Activated CD8-positive, alpha-beta memory T cell treated with anti-CD3 and anti-CD28 coated beads, Interleukin-2, amount 50 U/mL, for 1 hour (primary cell): ENCODE data around the gene ANTXR1.

Experiments used
- DNase-seq: peaks from one replicate; pipeline ENCODE4 v3.0.0-alpha.2; 2020; ENCODE audit errors: extremely low read depth

ANTXR1 gene

DNA sequence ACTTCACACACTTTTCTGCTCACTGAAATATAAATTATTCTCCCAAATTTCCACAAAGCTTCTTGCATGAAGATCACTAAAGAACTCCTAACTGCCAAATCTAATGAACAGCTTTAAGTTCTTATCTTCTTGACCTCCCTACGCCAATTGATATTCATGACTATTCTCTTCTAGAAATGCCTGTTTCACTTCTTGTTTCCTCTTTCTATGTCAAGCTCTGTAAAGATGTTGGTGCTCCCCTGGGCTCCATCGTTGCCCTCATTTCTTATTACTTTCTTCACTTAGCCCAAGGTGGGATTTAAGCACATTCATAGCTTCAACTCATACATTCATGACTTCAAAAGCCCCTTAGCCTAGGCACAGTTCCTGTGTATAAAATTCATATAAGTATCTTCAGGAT lies 9.2 kb upstream of the ANTXR1 start:
- no peak for DNase-seq

DNA sequence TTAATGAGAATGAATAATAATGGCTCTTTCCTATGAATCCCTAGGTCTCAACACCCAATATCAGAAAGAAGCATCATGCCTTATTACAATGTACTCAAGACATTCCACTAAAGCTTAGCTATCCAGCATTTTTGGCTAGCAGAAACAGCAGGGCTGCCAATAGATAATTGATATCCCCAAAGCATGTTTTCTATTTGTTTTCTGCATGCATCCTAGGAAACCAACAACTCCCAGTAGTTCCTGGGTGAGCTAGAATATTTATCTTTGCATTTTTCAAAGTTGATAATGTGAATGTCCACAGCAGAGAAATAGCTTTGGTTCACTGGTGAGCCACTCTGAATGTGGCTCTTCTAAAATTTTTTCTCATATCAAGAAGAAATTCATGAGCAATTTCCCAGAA lies 5.8 kb upstream of the ANTXR1 start:
- DNase-seq: no peak

DNA sequence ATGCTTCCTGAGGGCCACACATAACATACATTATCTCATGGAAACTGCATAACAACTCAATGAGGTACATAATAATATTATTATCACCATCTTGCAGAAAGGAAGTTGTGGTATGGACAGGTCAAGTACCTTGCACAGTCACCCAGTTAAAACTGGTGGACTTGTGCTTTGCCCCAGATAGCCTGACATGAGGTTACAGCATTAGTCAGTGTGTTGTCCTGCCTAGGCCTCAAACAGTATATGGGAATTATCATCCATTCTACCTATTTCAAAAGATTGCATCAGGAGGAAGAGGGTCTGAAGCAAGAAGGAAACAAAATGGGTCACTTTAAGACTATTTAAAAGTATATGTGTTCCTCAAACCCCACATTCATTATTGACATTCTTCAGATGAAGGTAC lies 5.4 kb upstream of the ANTXR1 start:
- no peak for DNase-seq

DNA sequence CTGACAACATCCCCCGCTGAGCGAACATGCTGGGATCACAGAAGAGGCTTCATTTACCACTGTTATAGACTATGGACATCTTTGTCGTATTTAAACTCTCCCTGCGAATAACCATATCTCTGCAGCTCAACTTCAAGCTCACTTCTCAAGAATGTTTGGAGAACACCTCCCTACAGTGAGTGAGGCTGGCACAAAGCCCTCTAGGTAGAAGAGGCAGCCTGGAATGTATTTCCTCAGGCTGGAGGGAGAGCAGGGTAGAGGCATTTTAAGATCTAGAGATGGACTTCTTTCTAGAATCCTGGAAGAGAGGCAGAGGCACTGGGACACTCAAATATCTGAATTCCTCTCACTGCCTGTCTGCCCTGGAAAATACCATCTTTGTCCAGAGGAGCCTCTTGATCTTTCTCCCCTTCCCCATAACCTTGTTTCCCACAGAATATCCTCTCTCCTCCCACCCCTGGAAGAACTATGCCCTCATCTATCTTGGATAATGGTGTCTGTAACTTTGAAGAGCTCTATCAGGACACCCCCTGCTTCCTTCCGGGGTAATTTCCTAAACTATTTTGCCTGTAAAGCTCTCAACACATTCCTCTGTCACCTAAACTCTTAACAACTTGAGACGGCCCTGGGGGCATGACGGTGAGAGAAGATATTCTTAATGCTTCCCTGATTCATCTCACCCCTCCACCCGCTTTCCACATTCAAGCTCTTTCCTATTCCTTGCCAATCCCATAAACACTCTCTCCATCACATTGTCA lies 2.4 kb upstream of the ANTXR1 start:
- DNase-seq: no peak

DNA sequence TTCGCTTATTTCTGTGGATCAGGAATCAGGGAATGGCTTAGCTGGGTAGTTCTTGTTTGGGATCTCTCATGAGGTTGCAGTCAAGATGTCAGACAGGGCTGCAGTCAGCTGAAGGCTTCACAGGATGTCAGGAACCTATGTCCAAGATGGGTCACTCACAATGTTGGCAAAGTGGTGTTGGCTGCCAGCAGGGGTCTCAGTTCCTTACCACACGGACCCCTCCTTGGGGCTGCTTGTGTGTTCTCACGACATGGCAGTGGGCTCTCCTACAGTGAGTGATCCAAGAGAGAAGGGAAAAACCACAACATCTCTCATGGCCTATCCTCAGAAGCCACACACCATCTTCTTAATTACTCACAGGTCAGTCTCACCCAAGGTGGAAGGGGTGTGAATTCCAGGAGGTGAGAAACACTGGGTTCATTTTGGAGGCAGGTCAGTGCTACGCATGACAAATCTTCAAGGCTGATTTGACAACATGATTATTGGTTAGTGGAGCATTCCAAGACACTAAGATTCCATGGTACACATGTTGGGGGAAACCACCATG lies 1.3 kb upstream of the ANTXR1 start:
- DNase-seq: no peak

- peak; percentile 1 for DNase-seq
Measured at GRCh38 chr2:69012310-69013141, 453 bp upstream of the ANTXR1 start.

DNA sequence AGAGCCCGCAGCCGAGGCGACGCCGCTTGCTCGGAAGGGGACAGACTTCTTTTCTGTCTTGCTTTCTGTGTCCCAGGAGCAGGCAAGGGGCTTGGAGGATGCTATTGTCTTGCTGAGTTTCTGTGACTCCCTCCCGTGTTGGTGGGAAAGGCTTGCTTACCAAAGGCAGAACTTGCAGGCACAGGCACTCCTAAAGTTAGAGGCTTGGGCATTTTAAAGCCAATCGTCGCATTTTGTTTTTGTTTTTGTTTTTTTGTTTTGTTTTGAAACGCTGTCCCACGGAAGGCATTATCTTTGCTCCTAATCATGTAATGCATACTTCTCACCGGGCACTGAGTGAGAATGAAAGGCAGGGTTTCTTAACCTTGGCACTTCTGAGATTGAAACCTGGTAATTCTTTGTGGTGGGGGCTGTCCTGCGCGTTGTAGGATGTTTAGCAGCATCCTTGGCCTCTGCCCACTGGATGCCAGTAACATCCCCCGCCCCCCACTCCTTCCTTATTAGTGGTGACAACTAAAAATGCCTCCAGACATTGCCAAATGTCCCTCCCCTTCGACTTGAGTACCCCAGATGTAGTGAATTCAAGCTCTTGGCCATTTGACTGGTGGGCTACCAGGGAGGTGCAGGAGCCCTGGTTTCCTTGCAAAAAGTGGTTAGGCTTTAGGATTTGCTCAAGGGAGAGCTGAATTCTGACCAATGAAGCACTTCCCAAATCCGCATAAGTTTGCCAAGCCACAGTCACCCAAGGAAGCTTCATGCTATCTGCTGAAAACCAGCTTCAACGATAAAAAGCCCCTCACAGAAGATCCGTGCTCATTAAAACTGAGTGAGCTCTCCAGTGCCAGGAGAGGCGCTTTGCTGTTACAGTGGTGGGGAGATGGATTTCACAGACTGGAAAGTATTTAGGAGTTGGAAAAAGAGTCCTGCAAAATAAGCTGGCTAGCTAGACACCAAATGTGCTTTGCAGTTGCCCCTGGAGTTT lies 1.2 kb downstream of the ANTXR1 start:
- no peak for DNase-seq

DNA sequence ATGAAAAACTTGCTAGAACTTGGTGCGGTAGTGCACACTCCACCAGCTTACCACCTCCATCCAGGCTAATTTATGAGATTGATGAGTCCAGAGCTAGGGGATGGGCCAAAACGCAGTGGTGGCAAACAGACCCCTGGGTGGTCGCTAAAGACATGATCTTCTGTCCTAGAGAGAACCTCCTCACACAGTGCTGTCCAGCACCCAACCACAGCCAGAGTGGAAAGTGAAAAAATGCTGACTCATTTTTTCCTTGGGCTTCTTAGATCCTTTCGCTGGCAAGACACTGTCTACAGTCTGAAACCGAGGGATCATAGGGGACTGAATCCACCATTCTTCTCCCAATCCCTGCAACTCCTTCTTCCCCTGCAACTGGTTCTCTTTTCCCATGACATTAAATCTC lies 4.1 kb downstream of the ANTXR1 start:
- no peak for DNase-seq

DNA sequence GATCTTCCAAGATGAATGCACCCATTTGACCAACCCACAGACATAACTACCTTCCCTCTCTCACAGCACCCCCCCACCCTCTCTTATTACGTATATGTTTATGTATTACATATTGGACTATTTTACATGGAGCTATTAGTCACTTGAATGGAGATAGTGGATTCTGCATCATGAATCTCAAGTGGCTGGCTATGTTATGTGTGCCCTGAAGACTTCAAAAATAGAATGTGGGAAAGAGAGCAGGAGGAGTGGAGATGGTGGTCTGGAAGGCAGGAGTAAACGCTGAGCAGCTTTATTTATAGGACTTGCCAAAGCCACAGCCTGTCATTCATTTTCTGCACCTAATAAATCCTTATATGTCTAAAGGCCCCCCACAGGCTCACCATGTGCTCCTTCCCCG lies 4.9 kb downstream of the ANTXR1 start:
- no peak for DNase-seq

GRCh38 chr2:69018678-69019095 lies 5.7 kb downstream of the ANTXR1 start:
- no peak for DNase-seq

DNA sequence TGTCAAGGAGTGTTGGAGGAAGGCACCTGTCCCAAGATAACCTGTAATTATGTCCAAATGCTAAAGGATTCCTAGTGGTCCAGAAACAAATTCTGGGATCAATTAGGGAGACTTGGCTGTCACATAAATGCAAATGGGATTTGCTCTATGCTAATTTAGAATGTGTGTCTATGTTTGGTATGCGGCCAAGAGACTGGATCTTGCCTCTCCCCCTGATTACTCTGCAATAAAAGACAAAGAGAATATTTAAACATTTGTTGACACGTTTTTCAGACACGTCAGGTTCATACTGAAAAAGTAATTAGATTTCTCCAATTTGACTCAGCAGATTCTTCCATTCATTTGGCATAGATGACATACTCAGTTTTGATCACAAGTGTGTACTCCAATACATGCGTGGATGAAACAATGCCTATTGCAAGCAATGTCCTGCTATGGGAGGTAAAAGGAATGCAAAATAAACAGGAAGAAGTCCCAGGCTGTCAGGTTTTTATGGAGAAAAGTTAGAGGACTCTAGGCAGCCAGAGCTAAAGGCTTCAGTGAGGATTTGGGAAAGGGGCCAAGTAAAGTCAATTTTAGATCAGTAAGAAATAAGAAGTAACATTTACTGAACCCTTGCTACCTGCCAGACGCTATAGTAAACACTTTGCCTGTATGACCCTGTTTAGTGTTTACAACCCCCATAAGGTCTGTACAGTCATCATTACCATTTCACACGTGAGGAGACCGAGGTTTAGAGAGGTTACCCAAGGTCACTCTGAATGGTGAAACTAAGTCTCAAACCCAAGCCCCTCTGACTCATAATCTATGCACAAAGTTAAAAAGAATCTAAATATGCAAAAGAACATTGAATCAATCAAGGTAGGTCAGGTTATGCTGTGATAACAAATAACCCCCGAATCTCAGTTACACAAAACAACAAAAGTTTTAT lies 7.8 kb downstream of the ANTXR1 start:
- DNase-seq: no peak

DNA sequence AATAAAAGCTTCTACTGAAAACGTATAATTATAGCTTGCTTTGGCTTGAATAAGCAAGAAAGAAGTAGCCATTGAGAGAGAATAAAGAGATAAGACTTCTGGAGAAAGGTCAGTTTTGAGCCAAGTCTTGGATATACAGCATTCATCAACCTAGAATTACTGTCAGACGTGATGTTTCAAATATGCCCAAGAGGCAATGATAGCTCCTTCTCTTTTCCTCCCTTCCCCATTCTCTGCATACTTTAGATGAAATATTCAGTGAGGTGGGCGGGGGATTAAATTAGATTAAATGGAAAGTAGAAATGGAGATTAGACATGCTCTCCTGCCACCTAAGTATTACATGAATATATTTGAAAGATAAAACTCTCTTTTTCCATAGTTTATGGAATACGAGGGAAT lies 8.7 kb downstream of the ANTXR1 start:
- DNase-seq: no peak

DNA sequence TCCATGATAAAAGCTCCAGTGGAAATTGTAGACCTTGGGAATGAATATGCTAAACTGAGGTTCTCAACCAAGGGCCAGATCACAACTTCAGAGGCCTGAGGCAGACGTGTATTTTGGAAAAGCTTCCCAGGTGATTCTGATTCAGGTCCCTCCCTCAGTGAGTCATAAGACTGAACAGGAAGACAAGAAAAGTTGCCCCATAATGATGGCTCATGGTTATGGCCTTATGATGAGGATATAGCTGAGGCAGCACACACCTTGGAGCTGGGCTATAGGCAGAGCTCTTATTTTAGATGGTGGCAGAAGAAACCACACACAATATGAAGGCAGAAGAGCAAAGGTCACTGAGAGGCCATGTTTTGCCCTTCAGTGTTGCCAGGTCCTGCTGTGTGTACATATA lies 9.6 kb downstream of the ANTXR1 start:
- DNase-seq: no peak

DNA sequence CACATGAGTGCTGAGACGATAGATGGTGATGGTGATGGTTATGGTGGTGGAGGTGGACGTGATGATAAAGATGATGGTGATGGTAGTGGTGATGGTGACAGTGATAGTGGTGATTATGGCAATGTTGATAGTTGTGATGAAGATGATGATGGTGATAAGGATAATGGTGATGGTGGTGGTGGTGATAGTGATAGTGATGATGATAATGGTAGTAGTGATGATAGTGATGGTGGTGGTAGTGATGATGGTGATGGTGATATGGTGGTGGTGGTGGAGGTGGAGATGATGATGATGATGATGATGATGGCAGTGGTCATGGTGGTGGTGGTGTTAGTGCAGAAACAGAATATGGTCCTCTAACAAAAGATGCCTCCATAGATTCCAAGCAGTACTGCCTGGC lies 10.3 kb downstream of the ANTXR1 start:
- no peak for DNase-seq

- no peak for DNase-seq
Measured at GRCh38 chr2:69026026-69026425, 13.0 kb downstream of the ANTXR1 start.

- DNase-seq: no peak
Measured at GRCh38 chr2:69026691-69027459, 13.9 kb downstream of the ANTXR1 start.

- DNase-seq: no peak
Measured at GRCh38 chr2:69030800-69031428, 17.9 kb downstream of the ANTXR1 start.

GRCh38 chr2:69031466-69031865 lies 18.5 kb downstream of the ANTXR1 start:
- no peak for DNase-seq

DNA sequence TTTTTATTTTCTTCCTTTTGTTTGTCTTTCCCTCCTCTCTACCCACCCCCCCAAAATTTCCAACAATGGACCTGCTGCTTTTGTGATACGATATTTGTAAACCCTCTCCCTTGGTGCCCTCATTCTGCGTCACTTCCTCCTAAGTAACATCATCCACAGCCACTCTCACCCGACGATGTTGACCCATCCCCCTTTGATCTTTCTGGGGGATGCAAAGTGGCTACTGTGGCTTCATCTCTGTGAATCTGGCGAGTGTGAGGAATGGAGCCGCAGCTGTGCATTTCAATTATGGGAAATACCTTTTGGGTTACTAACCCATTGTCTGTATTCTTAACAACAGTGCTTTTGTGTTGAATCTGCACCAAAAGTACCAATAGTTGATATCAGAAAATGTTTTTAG lies 19.4 kb downstream of the ANTXR1 start:
- no peak for DNase-seq
